ENCODE data around the gene CD180.

Gene CD180

DNA sequence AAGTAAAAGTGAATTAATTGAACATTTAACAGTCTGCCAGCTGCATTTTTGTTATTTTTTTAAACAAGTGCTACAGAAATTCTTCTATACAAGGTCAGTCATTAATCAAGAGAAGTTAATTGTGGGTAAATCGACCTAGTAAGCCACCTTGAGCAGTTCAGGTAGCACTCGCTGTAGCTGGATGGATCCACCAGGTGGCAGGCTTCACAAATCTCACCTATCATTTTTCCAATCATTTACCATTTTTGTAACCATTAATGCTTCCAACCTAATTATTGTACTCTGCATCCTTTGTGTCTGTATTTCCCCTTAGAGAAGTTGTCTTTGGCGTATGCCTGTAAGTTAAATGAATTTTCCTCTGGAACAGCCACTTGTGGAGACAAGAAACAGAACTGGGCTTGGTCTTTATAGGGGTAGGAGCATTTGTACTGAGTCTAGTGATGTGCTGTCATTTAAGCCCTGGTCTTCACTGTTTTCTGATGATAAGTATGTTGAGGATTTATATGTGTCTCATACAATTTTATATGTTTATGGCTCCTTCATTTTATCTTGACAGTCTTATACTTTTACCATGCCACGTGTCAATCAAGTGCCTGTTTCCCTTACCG is 39.5 kb downstream of the CD180 start:
- DNase-seq (ENCODE audit: low read depth, low spot score), result no peak
- Histone ChIP-seq H3K4me3 (no peak overlapping the region), H3K9ac (ENCODE audit: insufficient read length) (no peak overlapping the region), H3K27ac (no peak overlapping the region), H3K36me3 (ENCODE audit: insufficient read depth, low read length) (no peaks in the 10 kb centered on the region), H3K9me3 (ENCODE audit: low read depth, low read length) (no peaks in the 10 kb centered on the region)
- no peak for TF ChIP-seq FOXP2 (optimal IDR thresholded peaks at IDR 0.05; ENCODE audit: control extremely low read depth, extremely low read length, insufficient read depth)
- no peak for TF ChIP-seq POLR2AphosphoS5 (IDR thresholded peaks at IDR 0.05; ENCODE audit: borderline replicate concordance, low read depth, low read length)
- no peak for TF ChIP-seq EZH2 (IDR thresholded peaks at IDR 0.05)

DNA sequence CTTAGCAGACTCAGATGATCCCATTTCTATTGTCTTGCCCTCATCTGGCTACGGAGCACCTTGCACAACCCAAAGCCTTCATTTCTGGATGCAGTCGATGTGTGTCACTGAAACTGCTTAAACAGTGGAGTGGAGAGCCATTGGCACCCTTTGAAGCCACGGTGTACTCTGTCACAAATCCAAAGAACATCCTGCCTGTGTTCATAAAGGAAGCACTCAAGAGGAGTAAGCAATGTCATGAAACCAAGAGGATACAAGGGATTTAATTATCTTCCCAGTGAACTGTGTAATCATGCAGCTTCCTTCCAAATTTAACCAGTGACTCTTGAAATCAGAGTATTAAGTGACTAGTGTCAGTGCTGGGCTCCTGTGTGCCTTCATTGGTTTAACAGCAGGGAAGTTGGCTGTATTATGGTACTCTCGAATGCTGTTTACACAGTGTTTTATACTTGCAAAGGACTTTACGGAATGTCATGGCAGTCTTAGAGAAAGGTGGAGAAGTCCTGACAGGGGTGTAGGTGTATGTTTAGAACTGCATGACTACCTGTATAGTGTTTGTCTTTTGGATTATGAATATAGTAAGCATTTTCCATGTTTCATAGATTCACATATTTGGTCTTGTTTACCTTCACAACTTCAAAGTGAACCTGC is 41.9 kb downstream of the CD180 start:
- no peaks in the 10 kb centered on the region for H3K9me3 ChIP-seq (ENCODE audit: low read depth, low read length)
- DNase-seq (ENCODE audit: low read depth, low spot score), result no peak
- TF ChIP-seq EZH2 (IDR thresholded peaks at IDR 0.05) (no peak), POLR2AphosphoS5 (IDR thresholded peaks at IDR 0.05; ENCODE audit: borderline replicate concordance, low read depth, low read length) (no peak), FOXP2 (optimal IDR thresholded peaks at IDR 0.05; ENCODE audit: control extremely low read depth, extremely low read length, insufficient read depth) (no peak)

DNA sequence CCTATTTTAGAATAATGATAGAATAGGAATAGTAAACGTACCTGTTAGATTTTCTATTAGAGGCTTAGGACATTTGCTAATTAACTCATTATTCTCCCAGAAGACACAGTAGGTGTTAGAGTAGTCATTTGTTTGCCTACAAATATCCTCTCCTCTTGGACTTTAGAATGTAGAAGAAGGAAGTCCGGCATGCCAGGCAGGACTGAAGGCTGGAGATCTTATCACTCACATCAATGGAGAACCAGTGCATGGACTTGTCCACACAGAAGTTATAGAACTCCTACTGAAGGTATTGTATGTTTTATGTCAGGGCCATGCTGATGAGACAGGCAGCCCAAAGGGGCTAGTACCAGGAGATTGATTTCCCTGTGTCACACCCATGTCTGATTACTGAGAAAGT is 43.3 kb downstream of the CD180 start:
- Histone ChIP-seq H3K9me3 (ENCODE audit: low read depth, low read length) (no peaks in the 10 kb centered on the region), H3K9ac (ENCODE audit: insufficient read length) (no peak overlapping the region), H3K36me3 (ENCODE audit: insufficient read depth, low read length) (no peaks in the 10 kb centered on the region), H3K4me3 (no peak overlapping the region), H3K27ac (no peak overlapping the region)
- no peak for TF ChIP-seq EZH2 (IDR thresholded peaks at IDR 0.05)
- TF ChIP-seq POLR2AphosphoS5 (IDR thresholded peaks at IDR 0.05; ENCODE audit: borderline replicate concordance, low read depth, low read length), result no peak
- DNase-seq (ENCODE audit: low read depth, low spot score), result no peak

More for the DNA sequence above, 41.9 kb downstream of the CD180 start:
- Histone ChIP-seq H3K36me3 (ENCODE audit: insufficient read depth, low read length) (no peaks in the 10 kb centered on the region), H3K9ac (ENCODE audit: insufficient read length) (no peak overlapping the region), H3K4me3 (no peak overlapping the region), H3K27ac (no peak overlapping the region)

DNA sequence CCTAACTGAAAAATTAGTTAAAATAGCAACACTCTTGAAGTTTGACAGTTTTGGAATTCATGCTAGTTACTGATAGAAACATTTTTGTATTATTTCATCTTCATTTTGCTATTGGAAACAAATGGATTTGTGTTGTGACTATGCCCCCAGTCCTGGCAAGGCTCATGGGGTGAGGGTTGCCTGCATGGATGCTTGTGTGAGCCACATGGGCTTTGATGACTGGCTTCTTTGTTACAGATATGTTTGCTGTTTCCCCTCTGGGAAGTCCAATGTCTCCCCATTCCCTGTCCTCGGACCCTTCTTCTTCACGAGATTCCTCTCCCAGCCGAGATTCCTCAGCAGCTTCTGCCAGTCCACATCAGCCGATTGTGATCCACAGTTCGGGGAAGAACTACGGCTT is 44.2 kb downstream of the CD180 start:
- no peak for DNase-seq (ENCODE audit: low read depth, low spot score)
- Histone ChIP-seq H3K27ac (no peak overlapping the region), H3K9me3 (ENCODE audit: low read depth, low read length) (no peaks in the 10 kb centered on the region), H3K4me3 (no peak overlapping the region), H3K9ac (ENCODE audit: insufficient read length) (no peak overlapping the region), H3K36me3 (ENCODE audit: insufficient read depth, low read length) (no peaks in the 10 kb centered on the region)
- TF ChIP-seq FOXP2 (optimal IDR thresholded peaks at IDR 0.05; ENCODE audit: control extremely low read depth, extremely low read length, insufficient read depth), result no peak
- TF ChIP-seq EZH2 (IDR thresholded peaks at IDR 0.05), result no peak
- TF ChIP-seq POLR2AphosphoS5 (IDR thresholded peaks at IDR 0.05; ENCODE audit: borderline replicate concordance, low read depth, low read length), result no peak

DNA sequence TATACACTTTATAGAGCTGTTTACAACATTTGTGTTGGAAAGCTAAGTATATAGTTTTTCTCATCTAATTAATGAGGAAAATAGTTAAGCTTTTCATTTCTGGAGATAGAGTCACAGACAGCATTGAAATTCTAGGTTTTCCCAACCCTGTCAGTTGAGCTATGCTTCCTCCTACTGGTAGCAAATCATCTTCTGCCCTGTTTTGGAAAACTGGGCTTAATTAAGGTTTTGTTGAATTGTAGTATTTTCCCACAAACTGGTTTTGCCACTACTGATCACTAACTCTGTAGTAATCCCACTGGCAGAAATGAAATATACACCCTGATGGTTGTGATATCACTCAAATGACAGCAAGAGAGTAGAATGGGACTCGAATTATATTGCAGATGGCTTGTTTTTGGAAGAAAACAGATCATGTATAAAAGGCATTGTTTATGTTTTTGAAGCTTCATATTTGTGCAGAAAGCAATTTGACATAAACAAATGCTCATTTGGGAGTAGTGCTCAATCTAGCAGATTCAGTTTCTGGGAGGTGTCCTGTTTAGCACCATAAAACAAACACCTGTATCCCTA is 46.6 kb downstream of the CD180 start:
- Histone ChIP-seq H3K4me3 (no peak overlapping the region), H3K36me3 (ENCODE audit: insufficient read depth, low read length) (no peaks in the 10 kb centered on the region)

DNA sequence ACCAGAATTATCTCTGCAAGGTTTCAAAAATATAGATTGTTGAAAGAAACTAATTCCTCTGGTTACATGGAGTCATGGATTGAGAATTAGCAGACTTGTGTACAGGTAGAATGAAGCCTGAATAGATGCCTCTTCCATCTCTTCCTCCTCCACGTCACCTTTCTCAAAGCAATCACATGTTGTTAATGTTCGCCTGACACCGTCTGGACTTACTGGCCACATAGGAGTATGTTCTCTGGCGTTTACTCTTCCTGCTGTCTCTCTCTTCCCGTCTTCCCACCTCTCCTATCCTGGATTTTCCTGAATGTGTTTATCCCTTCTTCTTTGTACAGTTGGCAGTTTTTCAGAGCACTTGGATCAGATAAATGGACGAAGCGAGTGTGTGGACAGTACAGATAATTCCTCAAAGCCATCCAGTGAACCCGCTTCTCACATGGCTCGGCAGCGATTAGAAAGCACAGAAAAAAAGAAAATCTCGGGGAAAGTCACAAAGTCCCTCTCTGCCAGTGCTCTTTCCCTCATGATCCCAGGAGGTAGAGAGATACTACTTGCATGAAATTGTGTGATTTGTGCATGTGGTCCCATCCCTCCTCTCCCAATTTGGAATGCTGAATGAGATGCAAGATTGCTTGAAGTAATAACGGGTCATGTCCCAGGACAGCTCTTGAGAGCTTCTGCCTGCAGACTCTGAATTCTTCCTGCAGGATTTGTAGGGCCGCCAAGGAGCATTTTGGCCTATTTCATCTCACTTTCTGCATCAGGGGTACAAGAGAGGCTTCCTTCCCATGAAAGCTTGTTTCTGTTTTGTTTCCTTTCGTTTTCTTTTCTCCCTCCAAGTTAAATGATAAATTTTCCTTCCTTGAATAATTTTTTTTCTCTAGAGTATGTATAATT is 47.3 kb downstream of the CD180 start:
- H3K9me3 ChIP-seq (ENCODE audit: low read depth, low read length), result no peaks in the 10 kb centered on the region
- H3K4me3 ChIP-seq, result no peak overlapping the region
- no peaks in the 10 kb centered on the region for H3K36me3 ChIP-seq (ENCODE audit: insufficient read depth, low read length)

More for the DNA sequence above, 46.6 kb downstream of the CD180 start:
- TF ChIP-seq POLR2AphosphoS5 (IDR thresholded peaks at IDR 0.05; ENCODE audit: borderline replicate concordance, low read depth, low read length), result no peak
- TF ChIP-seq FOXP2 (optimal IDR thresholded peaks at IDR 0.05; ENCODE audit: control extremely low read depth, extremely low read length, insufficient read depth), result no peak
- TF ChIP-seq EZH2 (IDR thresholded peaks at IDR 0.05), result no peak
- H3K27ac ChIP-seq, result no peak overlapping the region
- DNase-seq (ENCODE audit: low read depth, low spot score), result no peak
- H3K9ac ChIP-seq (ENCODE audit: insufficient read length), result no peak overlapping the region
- no peaks in the 10 kb centered on the region for H3K9me3 ChIP-seq (ENCODE audit: low read depth, low read length)

DNA sequence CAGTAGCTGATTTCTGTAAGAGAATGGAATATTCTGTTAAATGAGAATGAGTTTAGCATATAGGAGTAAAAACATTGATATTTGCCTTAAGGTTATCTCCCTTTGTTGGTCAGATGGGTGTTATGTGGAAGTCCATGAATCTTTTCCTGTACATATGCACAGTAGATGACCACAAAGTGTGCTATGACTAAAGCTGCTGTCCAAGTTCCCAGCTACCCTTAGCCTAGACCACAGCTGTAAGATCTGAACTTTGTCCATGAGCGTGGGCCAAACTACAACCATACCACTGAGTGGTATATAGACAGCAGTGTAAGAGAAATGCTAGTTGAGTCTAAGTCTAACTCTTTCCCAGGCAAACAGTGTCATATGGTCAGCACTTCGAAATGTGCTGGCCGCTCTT is 48.8 kb downstream of the CD180 start:
- no peaks in the 10 kb centered on the region for H3K9me3 ChIP-seq (ENCODE audit: low read depth, low read length)

More for the DNA sequence above, 47.3 kb downstream of the CD180 start:
- TF ChIP-seq EZH2 (IDR thresholded peaks at IDR 0.05) (no peak), POLR2AphosphoS5 (IDR thresholded peaks at IDR 0.05; ENCODE audit: borderline replicate concordance, low read depth, low read length) (no peak), FOXP2 (optimal IDR thresholded peaks at IDR 0.05; ENCODE audit: control extremely low read depth, extremely low read length, insufficient read depth) (no peak)
- Histone ChIP-seq H3K27ac (no peak overlapping the region), H3K9ac (ENCODE audit: insufficient read length) (no peak overlapping the region)
- DNase-seq (ENCODE audit: low read depth, low spot score), result no peak

DNA sequence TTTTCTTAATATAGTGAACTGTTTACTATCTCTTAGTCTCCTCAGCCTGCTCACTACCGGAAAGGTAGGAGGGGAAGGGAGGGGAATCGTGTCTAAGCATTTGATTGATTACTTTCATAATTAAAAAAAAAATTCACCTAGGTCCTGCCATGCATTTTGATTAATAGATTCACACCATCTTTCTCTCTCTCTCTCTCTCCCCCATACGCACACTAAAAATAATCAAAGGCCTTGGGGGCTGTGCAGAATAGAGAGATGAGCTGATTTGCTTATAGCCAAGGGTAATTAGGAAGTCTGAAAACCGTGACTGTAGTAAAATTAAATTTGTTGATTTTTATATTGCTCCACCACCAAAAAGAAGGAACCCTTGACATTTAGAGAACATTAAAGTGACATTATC is 49.6 kb downstream of the CD180 start:
- H3K9me3 ChIP-seq (ENCODE audit: low read depth, low read length), result no peaks in the 10 kb centered on the region
- no peak overlapping the region for H3K27ac ChIP-seq
- H3K9ac ChIP-seq (ENCODE audit: insufficient read length), result no peak overlapping the region
- no peak for DNase-seq (ENCODE audit: low read depth, low spot score)
- TF ChIP-seq FOXP2 (optimal IDR thresholded peaks at IDR 0.05; ENCODE audit: control extremely low read depth, extremely low read length, insufficient read depth) (no peak), EZH2 (IDR thresholded peaks at IDR 0.05) (no peak), POLR2AphosphoS5 (IDR thresholded peaks at IDR 0.05; ENCODE audit: borderline replicate concordance, low read depth, low read length) (no peak)
- H3K36me3 ChIP-seq (ENCODE audit: insufficient read depth, low read length), result no peaks in the 10 kb centered on the region
- H3K4me3 ChIP-seq, result no peak overlapping the region

More for the DNA sequence above, 48.8 kb downstream of the CD180 start:
- Histone ChIP-seq H3K4me3 (no peak overlapping the region), H3K27ac (no peak overlapping the region), H3K36me3 (ENCODE audit: insufficient read depth, low read length) (no peaks in the 10 kb centered on the region), H3K9ac (ENCODE audit: insufficient read length) (no peak overlapping the region)
- TF ChIP-seq FOXP2 (optimal IDR thresholded peaks at IDR 0.05; ENCODE audit: control extremely low read depth, extremely low read length, insufficient read depth) (no peak), POLR2AphosphoS5 (IDR thresholded peaks at IDR 0.05; ENCODE audit: borderline replicate concordance, low read depth, low read length) (no peak), EZH2 (IDR thresholded peaks at IDR 0.05) (no peak)
- DNase-seq (ENCODE audit: low read depth, low spot score), result no peak

All from SK-N-MC (cell line).